Nephron progenitor cell (in vitro differentiated cells): ENCODE results near the gene DAP.
"Not testable (repeated sequence)": the region's sequence is repeated elsewhere in the genome, so short reads cannot be mapped to it uniquely, and the experiment has no call there.

ENCODE experiments used
- DNase-seq: peaks from one replicate; pipeline ENCODE4 v3.0.0; 2021
- H3K27ac Mint-ChIP-seq: 2 replicates; pipeline ENCODE4 v1.8.0; 2021; ENCODE audit warnings: mild to moderate bottlenecking, moderate library complexity, mixed read lengths
- H3K27me3 Mint-ChIP-seq: 2 replicates; pipeline ENCODE4 v1.8.0; 2021; ENCODE audit warnings: mild to moderate bottlenecking, low read depth, mixed read lengths; ENCODE audit not compliant: poor library complexity
- H3K36me3 Mint-ChIP-seq: 2 replicates; pipeline ENCODE4 v1.8.0; 2021; ENCODE audit warnings: low read depth, mixed read lengths
- H3K4me1 Mint-ChIP-seq: 2 replicates; pipeline ENCODE4 v1.8.0; 2021; ENCODE audit warnings: mixed read lengths
- H3K4me3 Mint-ChIP-seq: 2 replicates; pipeline ENCODE4 v1.8.0; 2021; ENCODE audit warnings: mild to moderate bottlenecking, moderate library complexity, mixed read lengths
- H3K9me3 Mint-ChIP-seq: 2 replicates; pipeline ENCODE4 v1.8.0; 2021; ENCODE audit warnings: mild to moderate bottlenecking, moderate library complexity, mixed read lengths
- CTCF ChIP-seq: fragments of 200-600 bp; sonication (generic); IDR thresholded peaks from 2 replicates; pipeline ENCODE4 v1.5.0; 2021; ENCODE audit warnings: antibody characterized with exemption

Gene DAP

GRCh38 chr5:10634562-10634961 is 126.5 kb downstream of the DAP start:
- no peak for TF ChIP-seq CTCF
- Mint-ChIP-seq H3K27me3 (peaks cover 58% of the 10 kb centered on the region), H3K9me3 (peaks cover 6% of the 10 kb centered on the region), H3K4me3 (no peak overlapping the region), H3K27ac (no peak overlapping the region), H3K36me3 (peaks cover 5% of the 10 kb centered on the region), H3K4me1 (peaks cover 41% of the 10 kb centered on the region)
- no peak for DNase-seq

GRCh38 chr5:10634050-10634449 is 127.0 kb downstream of the DAP start:
- Mint-ChIP-seq H3K9me3 (peaks cover 6% of the 10 kb centered on the region), H3K27me3 (peaks cover 62% of the 10 kb centered on the region), H3K4me1 (peaks cover 41% of the 10 kb centered on the region), H3K4me3 (no peak overlapping the region), H3K27ac (no peak overlapping the region), H3K36me3 (peaks cover 5% of the 10 kb centered on the region)
- TF ChIP-seq CTCF, result no peak
- no peak for DNase-seq

- Mint-ChIP-seq H3K4me1 (peaks cover 41% of the 10 kb centered on the region), H3K36me3 (peaks cover 1% of the 10 kb centered on the region), H3K4me3 (no peak overlapping the region), H3K27ac (no peak overlapping the region), H3K27me3 (peaks cover 64% of the 10 kb centered on the region), H3K9me3 (peaks cover 2% of the 10 kb centered on the region)
- no peak for DNase-seq
- TF ChIP-seq CTCF, result no peak
These were observed 127.6 kb downstream of the DAP start for GRCh38 chr5:10633271-10634049.

GRCh38 chr5:10632110-10632761 is 128.8 kb downstream of the DAP start:
- Mint-ChIP-seq H3K27ac (no peak overlapping the region), H3K36me3 (no peaks in the 10 kb centered on the region), H3K27me3 (peaks cover 54% of the 10 kb centered on the region), H3K9me3 (no peaks in the 10 kb centered on the region), H3K4me3 (no peak overlapping the region), H3K4me1 (peaks cover 38% of the 10 kb centered on the region)
- TF ChIP-seq CTCF, result no peak
- no peak for DNase-seq

- Mint-ChIP-seq H3K27ac (no peak overlapping the region), H3K9me3 (no peaks in the 10 kb centered on the region), H3K4me3 (no peak overlapping the region), H3K36me3 (no peaks in the 10 kb centered on the region), H3K27me3 (peaks cover 46% of the 10 kb centered on the region), H3K4me1 (peaks cover 38% of the 10 kb centered on the region)
- no peak for DNase-seq
- TF ChIP-seq CTCF, result no peak
These were observed 129.6 kb downstream of the DAP start for GRCh38 chr5:10631316-10631996.

- not testable (repeated sequence) for H3K36me3 Mint-ChIP-seq, H3K9me3 Mint-ChIP-seq, H3K27ac Mint-ChIP-seq, DNase-seq, H3K4me3 Mint-ChIP-seq
- Mint-ChIP-seq H3K4me1 (peaks cover 40% of the 10 kb centered on the region), H3K27me3 (peaks cover 39% of the 10 kb centered on the region)
These were observed 130.3 kb downstream of the DAP start for GRCh38 chr5:10630744-10631143.
